ENCODE data around the gene FOXK1. TPM values are rescaled to one million over a fixed set of nuclear protein-coding genes. Genes with fewer than 3 reads are reported as not detected.
"Not testable (repeated sequence)": the region's sequence is repeated elsewhere in the genome, so short reads cannot be mapped to it uniquely, and the experiment has no call there.

The FOXK1 gene
- total RNA-seq, 1 donor from 2014 or later: 21.2 TPM

- DNase-seq (ENCODE audit: low read depth in 2 of 2): no peak
Measured at GRCh38 chr7:4783762-4784351, 101.8 kb downstream of the FOXK1 start.

- no peak for DNase-seq (ENCODE audit: low read depth in 2 of 2)
Measured at GRCh38 chr7:4784799-4785198, 102.7 kb downstream of the FOXK1 start.

- no peak for DNase-seq (ENCODE audit: low read depth in 2 of 2)
Measured at GRCh38 chr7:4785371-4785770, 103.3 kb downstream of the FOXK1 start.

- no peak for DNase-seq (ENCODE audit: low read depth in 2 of 2)
Measured at GRCh38 chr7:4786015-4786414, 103.9 kb downstream of the FOXK1 start.

- DNase-seq (ENCODE audit: low read depth in 2 of 2): no peak
Measured at GRCh38 chr7:4787541-4787940, 105.4 kb downstream of the FOXK1 start.

GRCh38 chr7:4787947-4788626 is 106.0 kb downstream of the FOXK1 start:
- DNase-seq (ENCODE audit: low read depth in 2 of 2): no peak

GRCh38 chr7:4788627-4789189 is 106.6 kb downstream of the FOXK1 start:
- no peak for DNase-seq (ENCODE audit: low read depth in 2 of 2)

GRCh38 chr7:4789194-4790077 is 107.3 kb downstream of the FOXK1 start:
- no peak for DNase-seq (ENCODE audit: low read depth in 2 of 2)

- no peak for DNase-seq (ENCODE audit: low read depth in 2 of 2)
Measured at GRCh38 chr7:4790078-4790465, 108.0 kb downstream of the FOXK1 start.

GRCh38 chr7:4790516-4790991 is 108.5 kb downstream of the FOXK1 start:
- no peak for DNase-seq (ENCODE audit: low read depth in 2 of 2)

GRCh38 chr7:4791101-4791737 is 109.1 kb downstream of the FOXK1 start:
- DNase-seq (ENCODE audit: low read depth in 2 of 2): no peak

- DNase-seq (ENCODE audit: low read depth in 2 of 2): peak; percentile 24 to 67
Measured at GRCh38 chr7:4791738-4792536, 109.8 kb downstream of the FOXK1 start.

GRCh38 chr7:4792537-4793126 is 110.5 kb downstream of the FOXK1 start:
- DNase-seq (ENCODE audit: low read depth in 2 of 2): peak; percentile 60 to 68

- DNase-seq (ENCODE audit: low read depth in 2 of 2): not testable (repeated sequence)
Measured at GRCh38 chr7:4793385-4793993, 111.4 kb downstream of the FOXK1 start.

- DNase-seq (ENCODE audit: low read depth in 2 of 2): not testable (repeated sequence)
Measured at GRCh38 chr7:4794171-4794570, 112.1 kb downstream of the FOXK1 start.

- no peak for DNase-seq (ENCODE audit: low read depth in 2 of 2)
Measured at GRCh38 chr7:4794591-4795350, 112.7 kb downstream of the FOXK1 start.

- DNase-seq (ENCODE audit: low read depth in 2 of 2): no peak
Measured at GRCh38 chr7:4796453-4796852, 114.4 kb downstream of the FOXK1 start.

- DNase-seq (ENCODE audit: low read depth in 2 of 2): peak; percentile 16 to 51
Measured at GRCh38 chr7:4797858-4798705, 116.0 kb downstream of the FOXK1 start.
